ENCODE measurements around the gene MOK.

The MOK gene

GRCh38 chr14:102205560-102205959, 99.4 kb downstream of the MOK start:
- DNase-seq (ENCODE audit: low read depth in 2 of 2): no peak

- DNase-seq (ENCODE audit: low read depth in 2 of 2): no peak
Measured at GRCh38 chr14:102203382-102203781, 101.6 kb downstream of the MOK start.

GRCh38 chr14:102202944-102203343, 102.0 kb downstream of the MOK start:
- DNase-seq (ENCODE audit: low read depth in 2 of 2): no peak

- no peak for DNase-seq (ENCODE audit: low read depth in 2 of 2)
Measured at GRCh38 chr14:102201776-102202175, 103.2 kb downstream of the MOK start.

- no peak for DNase-seq (ENCODE audit: low read depth in 2 of 2)
Measured at GRCh38 chr14:102201353-102201738, 103.6 kb downstream of the MOK start.

- DNase-seq (ENCODE audit: low read depth in 2 of 2): no peak
Measured at GRCh38 chr14:102200690-102201352, 104.1 kb downstream of the MOK start.

GRCh38 chr14:102197317-102197853, 107.6 kb downstream of the MOK start:
- DNase-seq (ENCODE audit: low read depth in 2 of 2): no peak

- no peak for DNase-seq (ENCODE audit: low read depth in 2 of 2)
Measured at GRCh38 chr14:102196902-102197230, 108.1 kb downstream of the MOK start.

- DNase-seq (ENCODE audit: low read depth in 2 of 2): no peak
Measured at GRCh38 chr14:102196039-102196901, 108.7 kb downstream of the MOK start.

GRCh38 chr14:102195446-102195845, 109.5 kb downstream of the MOK start:
- no peak for DNase-seq (ENCODE audit: low read depth in 2 of 2)

GRCh38 chr14:102194856-102195255, 110.1 kb downstream of the MOK start:
- DNase-seq (ENCODE audit: low read depth in 2 of 2): no peak

GRCh38 chr14:102192840-102193502, 112.0 kb downstream of the MOK start:
- no peak for DNase-seq (ENCODE audit: low read depth in 2 of 2)

GRCh38 chr14:102189874-102190273, 115.1 kb downstream of the MOK start:
- no peak for DNase-seq (ENCODE audit: low read depth in 2 of 2)

- no peak for DNase-seq (ENCODE audit: low read depth in 2 of 2)
Measured at GRCh38 chr14:102188187-102188586, 116.8 kb downstream of the MOK start.

GRCh38 chr14:102187568-102188001, 117.4 kb downstream of the MOK start:
- DNase-seq (ENCODE audit: low read depth in 2 of 2): no peak

GRCh38 chr14:102187044-102187443, 117.9 kb downstream of the MOK start:
- DNase-seq (ENCODE audit: low read depth in 2 of 2): no peak

- DNase-seq (ENCODE audit: low read depth in 2 of 2): no peak
Measured at GRCh38 chr14:102185360-102185759, 119.6 kb downstream of the MOK start.

GRCh38 chr14:102184316-102185035, 120.5 kb downstream of the MOK start:
- no peak for DNase-seq (ENCODE audit: low read depth in 2 of 2)

GRCh38 chr14:102183886-102184285, 121.1 kb downstream of the MOK start:
- DNase-seq (ENCODE audit: low read depth in 2 of 2): no peak

- no peak for DNase-seq (ENCODE audit: low read depth in 2 of 2)
Measured at GRCh38 chr14:102182936-102183619, 121.9 kb downstream of the MOK start.

- no peak for DNase-seq (ENCODE audit: low read depth in 2 of 2)
Measured at GRCh38 chr14:102182190-102182589, 122.8 kb downstream of the MOK start.

Measured in stimulated activated CD8-positive, alpha-beta memory T cell treated with anti-CD3 and anti-CD28 coated beads, Interleukin-15, amount 100 ng/mL, for 4 hours (primary cell).